KBM-7 (cell line): ENCODE results near the gene NFATC2IP.
"Not testable (repeated sequence)": the region's sequence is repeated elsewhere in the genome, so short reads cannot be mapped to it uniquely, and the experiment has no call there.

Experiments
- DNase-seq: peaks from one replicate; pipeline ENCODE4 v3.0.0-alpha.2; 2015
- in situ Hi-C: fragments of 300-500 bp; cut with MboI; formaldehyde crosslinking; loops from 2 replicates; pipeline ENCODE4 v1.14.3; 2020; ENCODE audit warnings: low sequenced_read_pairs, low pct_unique_long_range_greater_than_20kb, mixed read lengths

The NFATC2IP gene

GRCh38 chr16:28946681-28947080, 4.1 kb upstream of the NFATC2IP start:
- in situ Hi-C loops = loop anchor here (25.0 kb wide), 1 partner anchor 409 kb away; the partner anchor contains the start of gene NUPR1

DNA sequence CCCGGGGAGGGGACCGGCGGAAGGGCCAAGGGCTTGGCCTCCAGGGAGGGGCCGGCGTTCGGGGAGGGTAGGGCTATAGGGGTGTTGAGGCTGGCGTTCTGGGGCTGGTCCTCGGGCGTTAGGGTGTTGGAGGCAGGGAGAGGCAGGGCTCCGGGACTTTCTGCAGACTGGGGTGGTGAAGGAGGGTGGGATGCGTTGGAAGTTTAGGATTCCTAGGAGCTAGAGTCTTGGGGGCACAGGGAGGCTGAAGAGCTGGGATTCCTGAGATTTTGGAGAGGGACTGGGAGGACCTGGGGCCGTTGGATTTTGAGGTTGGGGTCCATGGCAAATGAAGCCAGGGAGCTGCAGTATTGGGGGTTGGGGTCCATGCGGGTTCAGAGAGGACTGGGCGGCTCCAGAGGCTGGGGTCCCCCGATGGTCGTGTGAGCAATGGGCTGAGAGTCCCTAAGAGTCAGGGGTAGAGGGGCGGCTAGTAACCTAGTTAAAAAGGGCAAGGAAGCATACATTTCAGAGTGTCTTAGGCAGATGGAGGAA, 740 bp downstream of the NFATC2IP start:
- in situ Hi-C loops = no loop called here
- DNase-seq = no peak

More at GRCh38 chr16:28946681-28947080, 4.1 kb upstream of the NFATC2IP start:
- DNase-seq = no peak

DNA sequence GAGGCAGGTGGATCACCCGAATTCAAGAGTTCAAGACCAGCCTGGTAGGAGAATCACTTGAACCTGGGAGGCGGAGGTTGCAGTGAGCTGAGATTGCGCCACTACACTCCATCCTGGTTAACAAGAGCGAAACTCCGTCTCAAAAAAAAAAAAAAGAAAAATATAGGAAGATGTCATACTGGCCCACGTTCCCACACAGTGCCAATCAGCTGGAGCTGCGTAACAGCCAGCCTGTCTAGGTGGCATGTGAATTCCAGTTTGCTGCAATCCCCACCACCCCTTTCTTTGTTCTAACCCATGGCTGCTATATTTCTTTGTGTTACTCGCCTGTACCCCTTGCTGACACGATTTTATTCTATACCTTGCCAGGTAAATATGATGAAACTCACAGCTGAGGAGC, 7.5 kb downstream of the NFATC2IP start:
- no peak for DNase-seq
- in situ Hi-C loops = no loop called here

GRCh38 chr16:28958836-28959235, 8.1 kb downstream of the NFATC2IP start:
- in situ Hi-C loops = no loop called here

GRCh38 chr16:28964072-28964471, 13.3 kb downstream of the NFATC2IP start:
- in situ Hi-C loops = no loop called here
- DNase-seq = no peak

More at GRCh38 chr16:28958836-28959235, 8.1 kb downstream of the NFATC2IP start:
- DNase-seq = no peak

- in situ Hi-C loops = no loop called here
- DNase-seq = no peak
Measured at GRCh38 chr16:28964496-28964895, 13.8 kb downstream of the NFATC2IP start.

- in situ Hi-C loops = no loop called here
- DNase-seq = no peak
Measured at GRCh38 chr16:28967156-28967555, 16.4 kb downstream of the NFATC2IP start.

DNA sequence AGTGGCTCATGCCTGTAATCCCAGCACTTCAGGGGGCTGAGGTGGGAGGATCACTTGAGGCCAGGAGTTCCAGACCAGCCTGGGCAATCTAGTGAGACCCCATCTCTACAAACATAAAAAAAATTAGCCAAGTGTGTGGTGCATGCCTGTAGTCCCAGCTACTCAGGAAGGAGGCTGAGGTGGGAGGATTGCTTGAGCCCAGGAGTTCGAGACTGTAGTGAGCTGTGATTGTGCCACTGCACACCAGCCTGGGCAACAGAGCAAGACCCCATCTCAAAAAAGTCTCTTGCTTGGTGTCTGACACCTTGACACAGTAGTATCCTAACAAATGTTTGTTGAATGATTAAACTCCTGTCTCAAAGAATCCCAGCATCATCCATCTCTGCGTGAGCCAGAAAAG, 19.0 kb downstream of the NFATC2IP start:
- DNase-seq, in situ Hi-C loops: not testable (repeated sequence)

DNA sequence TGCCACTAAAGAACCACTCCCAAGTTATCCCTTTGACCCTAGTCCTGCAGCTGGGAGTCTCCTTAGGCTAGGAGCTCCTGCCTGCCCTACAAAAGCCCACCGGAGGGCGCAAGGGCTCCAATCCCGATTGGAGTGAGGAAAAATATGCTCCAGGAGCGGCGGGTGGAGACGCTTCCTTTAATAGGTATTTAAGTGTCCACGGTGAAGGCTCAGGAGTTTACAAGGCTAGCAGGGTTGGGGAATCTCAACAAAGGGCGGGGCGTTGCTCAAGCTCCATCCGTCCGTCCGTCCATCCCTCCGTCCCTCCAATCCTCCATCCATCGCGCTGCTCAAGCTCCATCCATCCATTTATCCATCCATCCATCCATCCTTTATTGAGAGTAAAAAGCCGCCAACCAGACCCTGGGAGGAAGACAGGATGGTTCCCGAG, 23.3 kb downstream of the NFATC2IP start:
- DNase-seq = peak; percentile 53

GRCh38 chr16:28974437-28975157, 23.9 kb downstream of the NFATC2IP start, which contains the start of gene SPNS1:
Gene SPNS1, plus strand, starts transcription at chr16:28974778. Its CDS starts 374 bp downstream, at chr16:28975152.
- in situ Hi-C loops = no loop called here
- peak; percentile 92 for DNase-seq

More for the DNA sequence above, 23.3 kb downstream of the NFATC2IP start:
- in situ Hi-C loops = no loop called here

GRCh38 chr16:28975158-28975599, 24.4 kb downstream of the NFATC2IP start:
- in situ Hi-C loops = no loop called here
- DNase-seq = no peak

- no peak for DNase-seq
- in situ Hi-C loops = no loop called here
Measured at GRCh38 chr16:28977703-28978662, 27.2 kb downstream of the NFATC2IP start.

GRCh38 chr16:28980330-28980729, 29.6 kb downstream of the NFATC2IP start:
- DNase-seq, in situ Hi-C loops: not testable (repeated sequence)

DNA sequence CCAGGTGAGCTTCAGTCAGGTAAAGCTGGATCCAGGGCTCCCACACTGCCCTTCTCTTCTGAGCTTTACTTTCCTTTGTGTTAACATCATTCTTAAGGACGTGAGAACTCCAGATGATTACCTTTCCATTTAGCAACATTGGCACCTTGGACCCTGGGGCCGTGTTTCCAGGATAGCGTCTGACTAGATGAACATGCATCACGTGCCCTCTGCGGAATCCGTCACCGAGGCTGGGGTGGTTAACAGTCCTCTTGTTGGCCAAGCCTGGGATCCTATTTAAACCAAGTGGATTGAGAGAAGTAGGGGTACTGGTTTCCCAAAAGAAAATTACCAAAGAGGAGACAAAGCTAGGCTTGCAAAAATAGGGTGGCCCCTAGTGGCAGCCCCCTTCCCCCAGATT, 30.2 kb downstream of the NFATC2IP start:
- in situ Hi-C loops = no loop called here
- DNase-seq = no peak

- DNase-seq = peak; percentile 67
- in situ Hi-C loops = no loop called here
Measured at GRCh38 chr16:28981517-28981916, 30.8 kb downstream of the NFATC2IP start.

DNA sequence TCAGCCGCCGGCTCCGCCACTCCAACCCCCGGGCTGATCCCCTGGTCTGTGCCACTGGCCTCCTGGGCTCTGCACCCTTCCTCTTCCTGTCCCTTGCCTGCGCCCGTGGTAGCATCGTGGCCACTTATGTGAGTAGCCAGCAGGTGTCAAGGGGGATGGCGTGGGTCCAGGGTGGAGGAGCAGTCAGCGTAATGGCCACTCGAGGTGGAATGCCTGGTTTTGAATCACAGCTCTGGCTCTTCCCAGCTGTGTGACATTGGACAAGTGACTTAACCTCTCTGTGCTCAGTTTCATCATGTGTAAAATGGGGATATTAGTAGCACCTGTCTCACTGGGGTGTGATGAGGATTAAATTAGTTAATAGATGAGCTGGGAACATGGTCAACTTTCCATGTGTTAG, 31.7 kb downstream of the NFATC2IP start:
- DNase-seq = no peak
- in situ Hi-C loops = no loop called here

DNA sequence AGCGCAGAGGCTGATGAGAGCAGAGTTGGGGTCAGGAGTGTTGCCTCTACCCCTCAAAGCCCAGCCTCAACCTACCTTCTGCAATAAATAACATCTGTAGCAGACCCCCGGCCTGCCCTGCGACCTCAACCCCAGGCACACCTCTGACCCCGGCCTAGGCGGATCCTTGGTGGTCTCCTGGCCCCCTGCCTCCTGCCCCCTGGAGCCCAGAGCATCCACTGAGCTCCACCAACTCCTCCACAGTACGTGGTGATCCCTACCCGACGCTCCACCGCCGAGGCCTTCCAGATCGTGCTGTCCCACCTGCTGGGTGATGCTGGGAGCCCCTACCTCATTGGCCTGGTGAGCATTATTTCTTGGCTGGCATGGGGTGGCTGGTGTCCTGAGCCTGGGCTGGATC, 32.2 kb downstream of the NFATC2IP start:
- in situ Hi-C loops = no loop called here
- DNase-seq = no peak

DNA sequence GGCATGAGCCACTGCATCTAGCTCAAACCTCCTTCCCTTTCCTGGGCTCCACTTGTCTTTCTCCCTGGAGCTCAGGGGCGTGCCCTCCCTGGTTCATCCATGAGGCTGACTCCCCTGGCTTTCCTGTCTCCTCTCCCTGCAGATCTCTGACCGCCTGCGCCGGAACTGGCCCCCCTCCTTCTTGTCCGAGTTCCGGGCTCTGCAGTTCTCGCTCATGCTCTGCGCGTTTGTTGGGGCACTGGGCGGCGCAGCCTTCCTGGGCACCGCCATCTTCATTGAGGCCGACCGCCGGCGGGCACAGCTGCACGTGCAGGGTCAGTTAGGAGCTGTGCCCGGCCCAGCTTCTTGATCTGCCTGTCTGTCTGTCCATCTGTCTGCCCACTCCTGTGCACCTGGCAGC, 32.9 kb downstream of the NFATC2IP start:
- DNase-seq = no peak
- in situ Hi-C loops = no loop called here

- DNase-seq = no peak
- in situ Hi-C loops = no loop called here
Measured at GRCh38 chr16:28984091-28984490, 33.4 kb downstream of the NFATC2IP start.
